ENCODE data around the gene TTC12. TPM values are rescaled to one million over a fixed set of nuclear protein-coding genes. Genes with fewer than 3 reads are reported as not detected.

The TTC12 gene
- polyA plus RNA-seq, 4 donors: 3.0 to 17.8 (median 6.0) TPM

- FAIRE-seq: no peak
- Histone ChIP-seq H3K27ac (ENCODE audit: low read depth in 1 of 3, low read length in 2 of 3) (no peak overlapping the region), H3K36me3 (ENCODE audit: control insufficient read depth in 3 of 3, insufficient read depth in 2 of 3, low read depth in 1 of 3, low read length in 3 of 3) (no peaks in the 10 kb centered on the region), H3K4me1 (ENCODE audit: control insufficient read depth in 3 of 3, insufficient read depth in 2 of 3, low read depth in 1 of 3, low read length in 2 of 3) (no peaks in the 10 kb centered on the region), H3K4me3 (ENCODE audit: low read depth in 1 of 3, low read length in 3 of 3) (no peak overlapping the region), H3K9me3 (ENCODE audit: control insufficient read depth in 2 of 2, insufficient read depth in 1 of 2, low read depth in 1 of 2, low read length in 1 of 2) (no peaks in the 10 kb centered on the region), H3K27me3 (ENCODE audit: control insufficient read depth in 3 of 3, insufficient read depth in 3 of 3, low read length in 3 of 3) (no peaks in the 10 kb centered on the region)
- no peak for DNase-seq
- WGBS, 3 donors: 91% methylated on average over 21 of the region's 21 CpGs
These were observed 96.2 kb downstream of the TTC12 start for GRCh38 chr11:113410414-113411135.

GRCh38 chr11:113411536-113411935 lies 97.2 kb downstream of the TTC12 start:
- Histone ChIP-seq H3K27ac (ENCODE audit: low read depth in 1 of 3, low read length in 2 of 3) (no peak overlapping the region), H3K9me3 (ENCODE audit: control insufficient read depth in 2 of 2, insufficient read depth in 1 of 2, low read depth in 1 of 2, low read length in 1 of 2) (no peaks in the 10 kb centered on the region), H3K27me3 (ENCODE audit: control insufficient read depth in 3 of 3, insufficient read depth in 3 of 3, low read length in 3 of 3) (no peaks in the 10 kb centered on the region), H3K36me3 (ENCODE audit: control insufficient read depth in 3 of 3, insufficient read depth in 2 of 3, low read depth in 1 of 3, low read length in 3 of 3) (no peaks in the 10 kb centered on the region), H3K4me3 (ENCODE audit: low read depth in 1 of 3, low read length in 3 of 3) (no peak overlapping the region), H3K4me1 (ENCODE audit: control insufficient read depth in 3 of 3, insufficient read depth in 2 of 3, low read depth in 1 of 3, low read length in 2 of 3) (no peaks in the 10 kb centered on the region)
- no peak for FAIRE-seq
- no peak for DNase-seq
- 79 to 86% (median 86%) methylated on average over 3 of the region's 3 CpGs for WGBS, 3 donors

GRCh38 chr11:113412675-113413074 lies 98.3 kb downstream of the TTC12 start:
- H3K36me3 ChIP-seq (ENCODE audit: control insufficient read depth in 3 of 3, insufficient read depth in 2 of 3, low read depth in 1 of 3, low read length in 3 of 3): no peaks in the 10 kb centered on the region
- WGBS, 3 donors: 88 to 100% (median 91%) methylated on average over 5 to 9 of the region's 9 CpGs
- no peak overlapping the region for H3K27ac ChIP-seq (ENCODE audit: low read depth in 1 of 3, low read length in 2 of 3)
- H3K9me3 ChIP-seq (ENCODE audit: control insufficient read depth in 2 of 2, insufficient read depth in 1 of 2, low read depth in 1 of 2, low read length in 1 of 2): no peaks in the 10 kb centered on the region
- DNase-seq: no peak
- FAIRE-seq: no peak
- H3K4me3 ChIP-seq (ENCODE audit: low read depth in 1 of 3, low read length in 3 of 3): no peak overlapping the region
- H3K27me3 ChIP-seq (ENCODE audit: control insufficient read depth in 3 of 3, insufficient read depth in 3 of 3, low read length in 3 of 3): no peaks in the 10 kb centered on the region
- H3K4me1 ChIP-seq (ENCODE audit: control insufficient read depth in 3 of 3, insufficient read depth in 2 of 3, low read depth in 1 of 3, low read length in 2 of 3): no peaks in the 10 kb centered on the region

GRCh38 chr11:113415343-113415742 lies 101.0 kb downstream of the TTC12 start:
- no peak for FAIRE-seq
- no peak overlapping the region for H3K4me3 ChIP-seq (ENCODE audit: low read depth in 1 of 3, low read length in 3 of 3)
- WGBS, 3 donors: 94 to 96% (median 94%) methylated on average over 16 of the region's 16 CpGs
- no peaks in the 10 kb centered on the region for H3K27me3 ChIP-seq (ENCODE audit: control insufficient read depth in 3 of 3, insufficient read depth in 3 of 3, low read length in 3 of 3)
- H3K4me1 ChIP-seq (ENCODE audit: control insufficient read depth in 3 of 3, insufficient read depth in 2 of 3, low read depth in 1 of 3, low read length in 2 of 3): no peaks in the 10 kb centered on the region
- no peaks in the 10 kb centered on the region for H3K36me3 ChIP-seq (ENCODE audit: control insufficient read depth in 3 of 3, insufficient read depth in 2 of 3, low read depth in 1 of 3, low read length in 3 of 3)
- no peak overlapping the region for H3K27ac ChIP-seq (ENCODE audit: low read depth in 1 of 3, low read length in 2 of 3)
- no peak for DNase-seq
- no peaks in the 10 kb centered on the region for H3K9me3 ChIP-seq (ENCODE audit: control insufficient read depth in 2 of 2, insufficient read depth in 1 of 2, low read depth in 1 of 2, low read length in 1 of 2)

Other genes with a start within 250 kb of the TTC12 start
- gene ANKK1, start 73.2 kb downstream of the TTC12 start, polyA plus RNA-seq: under 1 TPM in 3 of 4 donors, not detected in 1; 0.18 to 0.30 (median 0.22) TPM
- gene DRD2, start 160.8 kb downstream of the TTC12 start, polyA plus RNA-seq: under 1 TPM in 2 of 4 donors, not detected in 2; 0.28 to 0.41 TPM

Data from small intestine (tissue), 7 donors.